GM21529 (cell line): ENCODE data around the gene SRSF5.

Experiments
- ATAC-seq: cut with Tn5 transposase; IDR thresholded peaks from one replicate; pipeline ENCODE4 v1.9.1; 2021; ENCODE audit not compliant: unreplicated experiment

The SRSF5 gene

DNA sequence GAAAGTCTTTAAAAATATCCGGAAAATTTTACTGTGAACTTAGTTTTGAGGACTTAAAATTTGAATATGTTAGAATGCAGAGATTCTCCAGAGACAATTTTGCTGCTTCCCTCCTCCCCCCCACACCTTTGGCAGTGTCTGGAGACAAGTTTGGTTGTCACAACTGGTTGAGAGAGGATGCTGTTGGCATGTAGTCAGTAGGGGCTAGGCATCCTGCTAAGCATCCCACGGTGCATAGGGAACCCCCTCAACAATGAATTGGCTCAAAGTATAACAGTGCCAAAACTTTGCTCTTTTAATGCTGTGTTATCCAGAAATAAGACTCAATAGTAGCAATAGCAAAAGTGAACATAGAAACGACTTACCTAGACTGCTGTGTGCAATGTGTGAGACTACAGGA is 3.6 kb downstream of the SRSF5 start:
- ATAC-seq = no peak

DNA sequence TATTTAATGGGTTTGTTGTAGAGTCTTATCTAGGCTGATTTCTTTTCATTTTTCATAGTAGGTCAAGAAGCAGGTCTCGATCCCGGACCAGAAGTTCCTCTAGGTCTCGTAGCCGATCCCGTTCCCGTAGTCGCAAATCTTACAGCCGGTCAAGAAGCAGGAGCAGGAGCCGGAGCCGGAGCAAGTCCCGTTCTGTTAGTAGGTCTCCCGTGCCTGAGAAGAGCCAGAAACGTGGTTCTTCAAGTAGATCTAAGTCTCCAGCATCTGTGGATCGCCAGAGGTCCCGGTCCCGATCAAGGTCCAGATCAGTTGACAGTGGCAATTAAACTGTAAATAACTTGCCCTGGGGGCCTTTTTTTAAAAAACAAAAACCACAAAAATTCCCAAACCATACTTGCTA is 4.2 kb downstream of the SRSF5 start:
- no peak for ATAC-seq

DNA sequence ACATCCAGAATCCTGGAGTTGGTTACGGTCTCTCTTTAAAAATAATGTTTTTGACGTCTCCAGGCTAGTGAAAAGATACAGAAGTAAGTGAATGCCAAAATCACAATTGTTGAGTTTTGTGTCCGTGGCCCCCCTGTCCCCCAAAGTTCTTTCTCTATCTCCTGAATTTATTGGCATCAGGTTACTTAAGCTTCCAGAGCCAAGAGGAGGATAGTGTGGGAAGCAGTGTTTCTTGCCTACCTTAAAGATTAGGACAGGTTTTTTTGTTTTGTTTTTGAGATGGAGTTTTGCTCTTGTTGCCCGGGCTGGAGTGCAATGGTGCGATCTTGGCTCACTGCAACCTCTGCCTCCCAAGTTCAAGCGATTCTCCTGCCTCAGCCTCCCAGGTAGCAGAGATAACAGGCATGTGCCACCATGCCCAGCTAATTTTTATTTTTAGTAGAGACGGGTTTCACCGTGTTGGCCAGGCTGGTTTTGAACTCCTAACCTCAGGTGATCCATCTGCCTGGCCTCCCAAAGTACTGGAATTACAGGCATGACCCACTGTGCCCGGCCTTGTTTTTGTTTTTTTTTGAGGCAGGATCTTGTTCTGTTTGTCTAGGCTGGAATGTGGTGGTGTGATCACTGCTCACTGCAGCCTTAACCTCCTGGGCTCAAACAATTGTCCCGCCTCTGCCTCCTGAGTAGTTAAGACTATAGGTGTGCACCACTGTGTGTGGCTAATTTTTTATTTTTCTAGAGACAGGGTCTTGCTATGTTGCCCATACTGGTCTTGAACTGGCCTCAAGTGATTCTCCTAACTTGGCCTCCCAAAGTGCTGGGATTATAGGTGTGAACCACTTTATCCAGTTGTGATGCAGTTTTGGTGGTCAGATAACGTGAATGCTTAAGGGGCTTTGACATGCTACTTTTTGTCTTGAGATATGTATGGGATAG is 5.4 kb downstream of the SRSF5 start:
- no peak for ATAC-seq

DNA sequence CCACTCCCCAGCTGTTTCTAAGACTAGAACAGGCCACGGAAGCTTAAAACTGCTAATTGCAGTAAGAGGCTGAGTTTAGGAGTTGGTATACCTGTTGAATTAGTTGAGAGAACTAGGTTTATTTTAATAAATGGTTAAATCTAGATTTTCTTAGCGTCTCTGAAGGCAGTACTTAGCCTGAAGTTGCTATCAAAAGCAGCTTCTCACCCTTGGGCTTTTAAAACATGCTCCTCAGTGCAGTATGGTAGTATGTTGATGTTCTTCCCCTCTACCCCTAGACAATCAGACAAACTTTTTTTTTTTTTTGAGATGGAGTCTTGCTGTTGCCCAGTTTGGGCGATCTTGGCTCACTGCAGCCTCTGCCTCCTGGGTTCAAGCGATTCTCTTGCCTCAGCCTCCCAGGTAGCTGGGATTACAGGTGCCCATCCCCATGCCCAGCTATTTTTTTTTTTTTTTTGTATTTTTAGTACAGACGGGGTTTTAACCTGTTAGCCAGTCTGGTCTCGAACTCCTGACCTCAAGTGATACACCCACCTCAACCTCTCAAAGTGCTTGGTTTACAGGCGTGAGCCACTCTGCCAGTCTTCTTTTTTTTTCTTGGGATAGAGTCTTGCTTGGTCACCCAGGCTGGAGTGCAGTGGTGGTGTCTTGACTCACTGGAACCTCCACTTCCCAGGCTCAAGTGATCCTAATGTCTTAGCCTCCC is 6.8 kb downstream of the SRSF5 start:
- ATAC-seq = no peak

DNA sequence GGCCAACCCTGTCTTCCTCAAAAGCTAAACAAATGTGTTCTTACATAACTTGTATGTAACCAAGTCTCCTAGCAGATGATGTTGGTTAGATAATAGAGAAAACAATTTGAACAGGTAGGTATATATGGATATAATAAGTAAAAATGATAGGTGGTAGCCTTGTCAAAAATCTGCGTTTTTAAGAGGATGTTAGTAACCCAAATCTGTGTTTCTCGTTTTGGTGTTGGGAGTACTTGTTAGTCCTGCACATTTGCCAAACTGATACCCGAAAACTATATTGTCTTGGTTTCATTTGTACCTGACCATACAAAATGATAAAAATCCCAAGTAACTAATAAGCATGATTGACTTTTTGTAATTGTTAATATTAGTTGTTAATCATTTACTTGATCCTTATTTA is 8.1 kb downstream of the SRSF5 start:
- ATAC-seq = no peak

DNA sequence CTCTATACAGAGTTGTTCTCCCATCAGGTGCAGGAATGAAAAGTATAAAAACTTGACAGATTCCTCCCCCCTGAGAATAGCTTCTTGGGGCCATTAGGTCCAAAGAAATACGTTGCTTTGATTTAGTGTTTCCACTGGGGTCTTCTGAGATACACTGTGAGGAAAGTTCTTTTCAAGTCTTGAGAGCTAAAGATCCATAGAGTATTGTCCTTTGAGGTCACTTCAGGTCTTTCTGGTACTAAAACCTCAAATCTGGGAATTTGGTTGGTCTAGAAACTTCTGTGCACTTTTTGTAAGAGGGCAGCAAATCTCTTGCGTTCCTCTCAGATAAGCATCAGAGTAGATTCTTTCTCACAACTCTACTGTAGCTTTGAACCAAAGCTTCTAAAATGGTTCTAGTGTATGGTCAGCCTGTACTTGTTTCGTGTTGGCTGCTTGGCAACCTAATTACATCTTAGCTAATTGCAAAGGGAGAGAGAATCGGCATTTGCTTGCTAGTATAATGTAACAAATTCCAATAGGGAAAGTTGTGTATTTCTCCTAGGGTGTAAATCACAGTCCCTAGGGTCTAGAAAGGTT is 10.0 kb downstream of the SRSF5 start:
- ATAC-seq = no peak

DNA sequence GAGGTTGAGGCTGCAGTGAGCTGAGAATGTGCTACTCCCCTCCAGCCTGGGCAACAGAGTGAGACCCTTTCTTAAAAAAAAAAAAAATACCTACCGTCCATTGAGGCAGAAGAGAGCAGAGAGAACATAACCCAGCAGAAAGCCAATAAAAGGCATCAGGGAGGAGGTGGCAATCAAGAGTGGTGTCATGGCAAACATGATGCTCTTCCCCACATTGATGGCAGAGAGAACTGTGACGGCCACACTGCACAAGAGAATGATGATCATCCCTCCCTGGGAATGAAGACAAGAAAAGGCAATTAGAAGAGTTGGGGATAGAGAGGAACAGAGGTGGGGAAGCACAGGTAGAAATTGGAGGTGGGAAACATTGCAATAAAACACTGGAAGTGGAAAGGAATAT is 12.1 kb downstream of the SRSF5 start:
- ATAC-seq = no peak

DNA sequence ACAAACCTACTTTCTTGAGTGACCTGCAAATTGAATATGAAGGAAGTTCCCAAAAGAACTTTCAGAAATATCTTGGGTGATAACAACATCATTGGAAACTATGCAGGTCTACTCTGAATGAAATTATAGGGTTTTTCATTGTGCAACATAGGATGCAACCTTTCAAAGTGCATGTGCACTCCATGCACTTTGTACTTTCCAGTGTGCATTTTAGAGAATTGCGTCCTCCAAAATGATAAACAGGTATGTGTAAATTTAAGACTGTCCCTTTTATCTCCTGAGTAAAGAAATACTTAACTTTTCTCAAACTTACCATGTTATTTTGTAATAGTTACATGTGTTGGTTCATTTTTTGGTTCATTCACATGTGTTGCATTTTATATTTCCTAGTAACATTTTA is 13.2 kb downstream of the SRSF5 start:
- ATAC-seq = no peak

DNA sequence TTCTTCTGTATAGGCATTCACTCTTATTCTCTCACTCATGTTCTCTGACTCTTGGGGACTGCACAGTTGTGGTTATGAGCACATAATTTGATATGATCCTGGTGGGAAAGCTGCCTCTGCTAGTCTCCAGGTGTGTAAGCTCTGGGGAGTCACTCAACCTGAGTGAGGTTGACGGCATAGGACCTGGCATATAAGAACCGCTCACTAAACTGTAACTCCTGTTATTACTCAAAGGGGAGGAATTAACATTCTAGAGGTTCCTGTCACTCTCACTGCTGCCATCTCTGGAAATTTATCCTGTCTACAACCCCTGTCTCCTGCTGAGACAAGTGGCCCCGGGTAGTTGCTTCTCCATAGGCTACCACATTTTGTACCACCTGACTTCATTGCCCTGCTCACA is 14.0 kb downstream of the SRSF5 start:
- no peak for ATAC-seq

DNA sequence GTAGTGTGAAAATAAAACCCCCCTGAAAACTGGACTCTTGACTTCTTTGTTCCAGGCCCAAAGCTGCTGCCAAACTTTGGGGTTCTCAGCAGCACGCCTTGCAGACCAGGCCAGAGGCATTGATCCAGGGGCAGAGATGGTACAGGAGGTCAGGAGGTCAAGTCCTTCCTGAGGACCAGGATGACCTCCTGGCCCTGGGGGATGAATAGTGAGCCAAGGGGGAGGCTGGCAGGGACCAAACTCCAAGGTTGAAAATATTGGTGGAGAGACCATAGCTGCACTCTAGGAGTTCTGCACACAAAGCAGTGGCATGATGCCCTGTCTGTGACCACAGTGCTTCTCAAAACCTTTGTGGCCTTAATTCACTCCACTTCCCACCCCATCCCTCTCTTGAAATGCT is 18.0 kb downstream of the SRSF5 start:
- ATAC-seq = no peak

DNA sequence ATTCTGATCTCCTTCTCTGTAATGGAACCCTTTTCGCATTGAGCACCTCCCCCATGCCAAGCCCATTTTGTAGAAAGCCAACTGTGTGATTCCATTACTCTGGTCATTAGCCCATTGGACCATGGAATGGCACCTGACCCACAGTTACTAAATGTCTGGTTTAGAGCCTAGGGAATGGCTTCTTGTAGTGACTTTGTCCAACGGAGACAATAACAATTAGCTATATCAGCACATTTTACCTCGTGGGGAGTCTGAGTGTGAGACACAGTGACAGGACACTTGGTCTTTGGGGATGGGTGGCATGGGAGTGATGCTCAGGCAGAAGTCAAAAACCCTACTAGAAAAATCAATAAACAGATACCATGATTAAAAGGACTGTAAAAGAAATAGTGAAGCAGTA is 19.7 kb downstream of the SRSF5 start:
- no peak for ATAC-seq

DNA sequence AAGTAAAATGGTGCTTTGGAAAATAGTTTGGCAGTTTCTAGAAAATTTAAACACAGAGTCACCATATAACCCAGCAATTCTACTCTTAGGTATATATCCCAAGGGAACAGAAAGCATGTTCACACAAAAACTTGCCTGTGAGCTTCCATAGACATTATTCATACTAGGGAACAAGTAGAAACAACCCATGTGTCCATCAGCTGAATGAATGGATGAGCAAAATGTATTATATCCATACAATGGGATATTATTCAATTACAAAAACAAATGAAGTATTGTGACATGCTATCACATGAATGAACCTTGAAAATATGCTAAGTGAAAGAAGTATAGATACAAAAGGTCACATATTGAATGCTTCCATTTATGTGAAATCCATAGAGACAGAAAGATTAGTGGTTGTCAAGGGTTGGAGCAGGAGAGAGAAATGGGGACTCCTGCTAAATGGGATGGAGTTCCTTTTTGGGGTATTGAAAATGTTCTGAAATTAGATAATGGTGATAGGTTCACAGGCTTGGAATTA is 22.2 kb downstream of the SRSF5 start:
- no peak for ATAC-seq

DNA sequence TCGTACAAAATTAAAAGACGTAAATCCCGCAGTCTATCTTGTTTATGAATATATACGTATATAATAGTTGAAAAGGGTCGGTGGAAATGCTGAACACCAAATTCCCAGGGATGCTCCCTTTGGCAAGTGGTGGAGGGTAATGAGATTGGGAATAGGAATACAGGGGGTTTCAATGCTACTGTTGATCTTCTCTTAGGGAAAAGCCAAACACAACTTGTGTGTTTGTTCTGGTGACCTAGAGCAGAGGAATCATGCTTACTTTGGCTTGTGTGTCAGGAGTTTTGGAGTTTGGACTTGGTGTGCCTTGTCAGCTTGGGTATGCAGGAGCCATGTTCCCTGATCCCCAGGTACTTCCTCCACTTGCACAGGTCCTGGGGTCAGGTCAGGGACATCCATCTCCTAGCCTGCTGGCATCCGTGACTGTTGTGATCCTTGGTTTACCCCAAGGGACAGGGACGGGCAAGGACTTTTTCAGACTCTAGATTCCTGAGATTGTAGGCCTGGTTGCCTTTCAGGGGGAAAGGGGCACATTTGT is 26.0 kb downstream of the SRSF5 start:
- no peak for ATAC-seq

DNA sequence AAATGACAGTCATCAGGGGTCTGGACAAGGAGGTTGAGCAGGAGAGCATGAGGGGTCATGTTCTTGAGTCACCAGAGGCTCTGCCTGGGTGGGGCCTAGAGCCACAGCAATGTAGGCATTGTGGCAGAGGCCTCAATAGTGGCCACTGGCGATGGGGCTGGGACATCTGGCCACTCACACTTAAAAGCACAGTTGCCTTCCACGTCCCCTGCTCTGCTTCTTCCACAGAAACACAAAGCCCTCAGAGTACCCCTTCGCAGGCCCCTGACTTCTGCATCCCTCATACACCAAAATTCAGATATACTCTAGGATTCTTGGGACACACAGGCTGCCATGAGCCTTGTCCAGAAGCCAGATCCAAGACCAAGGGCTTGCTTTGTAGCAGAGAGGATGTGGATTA is 27.8 kb downstream of the SRSF5 start:
- no peak for ATAC-seq

DNA sequence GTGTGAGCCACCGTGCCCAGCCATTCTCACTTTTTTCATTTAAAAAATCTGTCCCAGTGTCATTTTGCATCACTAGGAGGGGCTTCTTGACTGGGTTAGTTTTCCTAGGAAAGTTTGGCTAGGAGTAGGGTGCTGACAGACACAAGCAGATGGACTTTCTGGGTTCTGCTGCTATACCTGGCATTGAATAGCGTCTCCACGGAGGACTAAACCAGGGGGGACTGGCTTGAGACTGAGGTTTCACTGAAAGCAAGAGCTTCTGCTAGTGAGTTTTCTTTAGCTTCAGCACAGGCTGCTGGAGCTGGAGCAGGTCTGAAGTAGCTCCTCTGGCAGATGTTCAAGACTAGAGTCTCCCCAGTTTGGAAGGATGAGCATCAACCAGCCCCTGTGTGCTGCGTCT is 28.7 kb downstream of the SRSF5 start:
- no peak for ATAC-seq

DNA sequence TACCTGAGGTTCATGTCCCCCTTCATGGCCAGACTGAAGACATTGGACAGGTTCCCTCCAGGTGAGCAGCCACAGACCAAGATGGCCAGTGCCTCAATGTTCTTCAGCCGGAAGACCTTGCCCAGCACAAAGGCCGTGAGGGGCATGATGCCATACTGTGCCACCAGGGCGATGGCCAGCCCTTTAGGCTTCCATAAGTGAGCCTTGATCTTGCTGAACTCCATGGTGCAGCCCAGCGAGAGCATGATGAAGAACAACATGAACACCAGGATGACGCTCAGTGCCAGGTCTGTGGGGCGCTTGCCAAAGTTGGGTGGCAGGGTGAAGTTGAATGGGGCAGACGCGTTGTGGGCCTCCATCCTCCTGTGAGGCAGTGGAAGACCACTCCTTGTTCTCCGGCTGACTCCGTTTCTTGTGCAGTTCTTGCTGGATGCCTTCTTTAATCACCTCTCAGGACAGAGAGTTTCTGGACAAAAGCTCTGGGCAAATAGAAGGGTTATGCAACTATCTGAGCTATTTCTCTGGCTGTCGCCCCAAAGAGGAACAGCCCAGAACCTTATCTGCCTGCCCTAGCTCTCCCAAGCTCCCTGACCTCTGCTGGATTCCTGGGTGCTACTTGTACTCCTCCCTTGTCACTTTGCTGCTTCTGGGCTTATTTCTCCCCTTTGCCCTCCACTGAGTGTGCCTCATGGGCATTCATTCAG is 30.0 kb downstream of the SRSF5 start, which contains the start of gene SLC10A1:
SLC10A1 (minus strand) TSS at position 445 of the 704 bp plus-strand sequence; CDS start at position 359, 86 bp downstream.
- ATAC-seq = no peak

DNA sequence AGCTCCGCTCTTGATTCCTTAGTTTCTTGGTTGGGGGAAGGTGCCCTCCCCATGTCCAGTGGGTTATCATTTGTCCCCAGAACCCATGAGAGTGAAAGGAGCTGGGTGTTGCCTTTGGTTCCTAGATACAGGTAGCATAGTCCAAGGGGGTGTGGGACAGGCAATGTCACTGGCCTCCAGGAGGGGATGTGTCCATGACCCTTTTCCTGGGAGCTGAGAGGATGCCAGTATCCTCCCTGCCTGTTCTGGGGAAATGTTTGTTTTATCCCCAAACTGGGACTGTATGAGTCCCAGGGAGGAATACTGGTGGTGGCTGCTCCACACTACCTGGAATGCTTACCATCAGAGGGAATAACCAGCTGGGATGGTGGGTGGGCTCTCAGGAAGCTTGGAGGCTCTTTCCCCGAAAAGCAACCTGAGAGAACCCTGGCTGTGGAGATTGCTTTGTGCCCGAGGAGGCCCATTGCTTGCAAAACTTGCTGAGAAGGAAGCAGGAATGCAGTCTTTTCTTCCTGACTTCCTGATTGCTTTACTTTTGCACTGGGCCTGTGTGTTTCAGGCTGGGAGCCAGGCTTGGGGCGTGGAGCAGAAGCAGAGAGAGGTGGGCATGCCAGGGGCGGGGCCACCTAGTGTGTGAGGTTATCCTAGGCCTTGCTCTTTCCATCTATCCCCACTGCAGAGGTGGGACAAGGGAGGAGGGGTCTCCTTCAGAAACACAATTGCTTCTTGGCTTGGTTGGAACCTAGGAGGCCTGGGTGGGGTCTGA is 30.8 kb downstream of the SRSF5 start:
- ATAC-seq = no peak

DNA sequence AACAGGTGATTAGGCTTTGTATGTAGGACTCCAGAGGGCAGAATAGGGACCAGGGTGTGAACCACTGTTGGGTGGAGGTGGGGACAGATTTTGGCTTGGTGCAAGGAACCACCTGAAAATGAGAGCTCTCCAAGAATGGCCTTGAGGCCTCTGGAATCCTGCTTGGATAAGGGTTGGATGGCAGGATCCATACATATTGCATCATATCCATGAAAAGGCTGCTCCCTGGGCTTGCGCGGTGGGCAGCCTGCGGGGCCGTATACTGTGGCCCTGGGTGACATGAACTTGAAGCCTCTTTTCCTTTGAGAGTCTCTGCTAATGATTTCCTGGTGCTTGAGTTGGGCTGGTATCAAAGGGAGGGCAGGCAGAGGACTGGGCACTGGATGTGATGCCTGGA is 31.4 kb downstream of the SRSF5 start:
- ATAC-seq = no peak

DNA sequence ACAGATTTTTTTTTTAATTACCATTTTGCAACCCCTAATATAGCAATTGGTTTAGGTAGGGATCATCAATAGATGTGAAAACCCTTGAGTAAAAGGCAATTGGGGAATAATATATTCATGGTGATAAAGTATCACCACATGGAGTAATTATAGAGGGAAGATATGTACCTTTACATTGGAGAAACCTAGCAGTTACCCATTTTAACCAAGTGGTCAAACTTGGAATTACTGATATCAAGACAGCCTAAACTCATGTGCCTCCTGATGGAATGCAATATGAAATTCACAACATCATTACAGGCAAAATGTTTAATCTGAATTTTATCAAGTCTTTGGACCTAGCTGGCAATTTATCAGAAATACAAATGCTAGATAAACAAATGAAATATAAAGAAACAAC is 36.8 kb downstream of the SRSF5 start:
- ATAC-seq = no peak

DNA sequence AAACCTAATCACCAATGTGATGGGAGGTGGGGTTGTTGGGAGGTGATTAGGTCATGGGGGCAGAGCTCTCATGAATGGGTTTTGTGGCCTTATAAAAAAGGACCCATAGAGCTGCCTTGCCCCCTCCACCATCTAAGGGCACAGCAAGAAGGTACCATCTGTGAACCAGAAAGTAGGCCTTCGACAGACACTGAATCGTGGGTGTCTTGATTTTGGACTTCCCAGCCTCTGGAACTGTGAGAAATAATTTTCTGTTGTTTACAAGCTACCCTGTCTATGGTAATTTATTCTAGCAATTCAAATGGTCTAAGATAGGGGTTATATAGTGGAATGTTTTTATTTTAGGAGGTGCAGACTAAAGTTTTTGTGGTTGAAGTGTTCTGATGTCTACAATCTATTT is 38.0 kb downstream of the SRSF5 start:
- no peak for ATAC-seq
